Lower leg skin (tissue), 3 donors: ENCODE measurements around the gene PRKCE.

Experiments
- CTCF ChIP-seq, 3 donors: fragments of 450-650 bp; IDR thresholded peaks; one replicate each; pipeline ENCODE4 v1.5.1; 2016; ENCODE audit warnings: antibody characterized with exemption in 3 of 3, mild to moderate bottlenecking in 3 of 3, moderate library complexity in 2 of 3
- POLR2A ChIP-seq, 2 donors: fragments of 450-650 bp; IDR thresholded peaks; one replicate each; pipeline ENCODE4 v1.6.1; 2016 to 2017; ENCODE audit warnings: antibody characterized with exemption in 2 of 2, mild to moderate bottlenecking in 1 of 2, moderate library complexity in 1 of 2

- TF ChIP-seq CTCF (IDR thresholded peaks at IDR 0.05) (no peak), POLR2A (IDR thresholded peaks at IDR 0.05) (no peak)
These were observed 357.8 kb downstream of the PRKCE start for GRCh38 chr2:46009315-46009714.
